GM20000 (cell line): ENCODE measurements around the gene GPC4.

Source experiments
- DNase-seq: peaks from one replicate; pipeline ENCODE4 v3.0.0; 2012; ENCODE audit warnings: low spot score
- TF ChIP-seq, protein P1 (sequence below): IDR thresholded peaks from 2 replicates; pipeline ENCODE4 v1.5.1; 2012; ENCODE audit warnings: mild to moderate bottlenecking, control low read depth; ENCODE audit errors: extremely low read depth, missing control alignments

GPC4 gene

DNA sequence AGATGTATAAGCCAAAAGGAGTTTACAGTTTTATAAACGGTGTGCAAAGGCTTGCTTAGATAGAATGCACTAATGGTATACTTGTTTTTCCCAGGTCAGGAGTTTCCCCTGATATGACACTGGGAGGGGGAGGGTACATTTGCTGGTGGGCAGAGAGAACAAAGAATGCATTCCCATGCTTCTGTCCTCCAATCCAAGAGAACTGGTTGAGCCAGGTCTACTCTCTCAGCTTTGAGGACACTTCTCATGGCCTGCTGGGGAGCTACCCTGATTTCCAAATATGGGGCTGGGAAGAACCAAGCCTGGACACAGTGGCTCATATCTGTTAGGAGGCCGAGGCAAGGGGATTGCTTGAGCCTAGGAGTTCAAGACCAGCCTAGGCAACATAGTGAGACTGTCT is 3.3 kb upstream of the GPC4 start:
- TF ChIP-seq, protein P1, sequence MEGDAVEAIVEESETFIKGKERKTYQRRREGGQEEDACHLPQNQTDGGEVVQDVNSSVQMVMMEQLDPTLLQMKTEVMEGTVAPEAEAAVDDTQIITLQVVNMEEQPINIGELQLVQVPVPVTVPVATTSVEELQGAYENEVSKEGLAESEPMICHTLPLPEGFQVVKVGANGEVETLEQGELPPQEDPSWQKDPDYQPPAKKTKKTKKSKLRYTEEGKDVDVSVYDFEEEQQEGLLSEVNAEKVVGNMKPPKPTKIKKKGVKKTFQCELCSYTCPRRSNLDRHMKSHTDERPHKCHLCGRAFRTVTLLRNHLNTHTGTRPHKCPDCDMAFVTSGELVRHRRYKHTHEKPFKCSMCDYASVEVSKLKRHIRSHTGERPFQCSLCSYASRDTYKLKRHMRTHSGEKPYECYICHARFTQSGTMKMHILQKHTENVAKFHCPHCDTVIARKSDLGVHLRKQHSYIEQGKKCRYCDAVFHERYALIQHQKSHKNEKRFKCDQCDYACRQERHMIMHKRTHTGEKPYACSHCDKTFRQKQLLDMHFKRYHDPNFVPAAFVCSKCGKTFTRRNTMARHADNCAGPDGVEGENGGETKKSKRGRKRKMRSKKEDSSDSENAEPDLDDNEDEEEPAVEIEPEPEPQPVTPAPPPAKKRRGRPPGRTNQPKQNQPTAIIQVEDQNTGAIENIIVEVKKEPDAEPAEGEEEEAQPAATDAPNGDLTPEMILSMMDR: no peak

DNA sequence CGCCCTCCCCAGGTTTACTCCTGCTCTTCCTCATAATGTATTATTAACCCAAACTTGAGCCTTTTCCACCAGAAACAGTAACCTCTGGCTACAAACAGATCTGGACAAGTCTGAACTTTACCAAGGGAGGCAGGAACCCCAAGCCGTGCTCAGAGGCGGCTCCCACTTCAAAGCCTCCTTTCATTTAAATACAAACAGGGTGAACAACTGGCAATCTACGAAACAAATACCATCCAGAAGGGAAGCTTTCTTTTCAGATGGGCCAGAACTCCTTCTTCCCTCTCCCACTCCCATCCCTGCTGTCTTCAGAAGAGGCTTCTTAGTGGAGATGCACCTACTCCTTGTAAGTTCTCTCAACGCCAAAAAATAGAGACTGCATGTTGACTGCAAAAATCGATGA is 2.1 kb upstream of the GPC4 start:
- no peak for DNase-seq
- TF ChIP-seq, protein P1: no peak

More for the DNA sequence above, 3.3 kb upstream of the GPC4 start:
- no peak for DNase-seq

DNA sequence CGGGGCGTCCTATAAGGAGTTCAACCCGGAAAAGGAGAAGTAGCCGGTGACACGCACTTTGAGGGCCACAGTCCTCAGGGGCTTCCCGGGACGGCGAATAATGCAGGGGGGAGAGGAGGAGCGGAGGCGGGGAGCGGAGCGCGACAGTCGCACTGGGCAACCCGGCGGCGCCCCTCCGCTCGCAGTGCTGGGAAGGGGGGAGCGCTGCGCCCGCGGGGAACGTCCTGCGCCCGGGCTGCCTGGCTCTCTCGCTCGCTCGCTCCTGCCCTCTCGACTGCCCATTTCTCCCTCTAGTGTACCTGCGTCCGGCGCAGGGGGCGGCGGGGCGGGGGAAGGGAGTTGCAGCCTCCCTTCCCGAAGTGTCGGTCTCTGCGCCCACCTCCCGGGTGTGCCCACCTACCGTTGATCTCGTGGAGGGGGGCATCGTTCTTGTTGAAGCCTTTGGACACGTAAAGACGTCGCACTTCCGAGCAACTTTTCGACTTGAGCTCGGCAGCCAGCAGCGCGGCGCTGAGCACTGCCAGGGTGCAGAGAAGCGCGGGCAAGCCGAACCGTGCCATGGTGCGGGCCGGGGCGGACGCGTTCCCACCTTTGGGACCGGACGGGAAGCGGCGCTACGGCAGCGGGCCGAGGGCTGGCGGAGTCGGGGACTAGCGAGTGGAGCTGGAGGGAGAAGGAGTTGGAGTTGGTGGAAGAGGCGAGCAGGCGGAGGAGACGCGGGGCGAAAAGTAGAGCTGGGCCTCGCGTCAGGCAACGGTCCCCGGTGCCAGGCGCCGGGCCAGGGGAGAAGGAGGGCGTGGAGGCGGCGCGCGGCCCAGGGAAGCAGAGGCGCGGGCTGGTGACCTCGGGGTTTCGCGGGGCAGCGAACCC is 648 bp downstream of the GPC4 start:
- DNase-seq: peak; percentile 24
- TF ChIP-seq, protein P1: no peak

DNA sequence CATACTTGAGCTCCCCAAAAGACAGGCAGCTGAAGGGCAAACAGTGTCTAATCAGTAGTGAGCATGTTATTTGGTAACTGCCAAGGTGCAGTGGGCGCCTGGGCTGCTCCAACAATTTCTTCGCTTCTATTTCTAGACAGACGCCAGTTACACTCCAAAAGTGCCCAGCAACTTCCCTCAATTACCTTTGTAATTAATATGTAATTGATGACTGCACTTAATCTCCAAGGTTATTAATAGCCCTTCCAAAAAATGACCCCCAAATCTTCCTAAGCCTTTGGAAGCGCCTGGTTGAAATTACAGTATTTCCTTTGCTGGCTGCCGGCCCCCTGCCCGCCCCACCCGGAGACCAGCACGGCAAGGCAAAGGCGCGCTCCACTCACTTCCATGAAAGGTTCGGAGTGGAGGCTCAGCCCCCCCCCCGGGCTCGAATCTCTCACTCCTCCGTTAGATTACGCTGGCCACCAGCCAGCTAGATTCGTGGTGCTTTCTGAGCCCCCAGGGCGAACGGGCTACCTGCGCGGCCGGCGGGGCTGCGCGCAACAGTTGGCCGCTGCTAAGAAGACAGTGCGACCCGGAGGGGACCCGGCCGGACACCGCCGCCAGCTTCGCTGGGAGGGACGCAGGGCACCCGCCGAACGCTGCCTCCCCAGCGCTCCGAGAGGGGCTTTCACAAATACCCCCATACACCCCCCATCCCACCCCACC is 1.9 kb downstream of the GPC4 start:
- TF ChIP-seq, protein P1: no peak
- DNase-seq: no peak

DNA sequence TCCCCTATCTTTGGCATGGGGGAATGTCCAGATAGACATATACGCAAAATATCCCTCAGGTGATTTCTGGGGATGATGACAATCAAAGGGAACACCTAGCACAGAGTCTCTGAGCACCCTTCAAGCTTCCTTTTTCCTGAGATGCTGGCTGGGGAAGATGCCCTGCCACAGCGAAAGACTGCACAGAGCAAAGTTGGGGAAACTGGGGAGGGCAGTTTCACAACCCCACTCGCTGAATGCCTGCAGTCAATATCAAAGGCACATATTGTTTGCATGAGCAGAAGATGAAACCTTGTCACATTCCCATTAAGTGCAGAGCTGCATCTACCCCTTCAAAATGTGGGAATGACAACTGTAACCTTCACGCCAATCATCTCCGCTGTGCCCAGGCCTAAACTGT is 2.6 kb downstream of the GPC4 start:
- no peak for DNase-seq
- TF ChIP-seq, protein P1: no peak

DNA sequence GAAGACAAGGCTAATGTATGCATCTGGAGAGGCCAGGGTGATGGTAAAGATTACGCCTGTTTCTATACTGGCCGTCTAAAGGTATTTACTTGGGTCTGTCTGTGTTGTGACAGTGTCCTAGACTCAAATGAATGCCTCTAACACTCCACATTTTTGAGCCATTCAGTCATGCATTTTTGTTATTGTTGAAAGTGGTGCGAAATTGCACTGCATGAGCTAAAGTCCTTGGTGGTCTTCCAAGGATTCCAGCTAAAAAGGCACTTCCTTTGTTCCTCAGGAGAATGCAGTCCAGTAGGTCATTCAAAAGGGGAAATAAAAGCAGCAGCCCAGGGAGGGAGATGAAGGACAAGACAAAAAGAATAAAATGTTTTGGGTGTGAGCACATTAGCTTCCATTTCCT is 3.0 kb downstream of the GPC4 start:
- DNase-seq: no peak
- TF ChIP-seq, protein P1: no peak

DNA sequence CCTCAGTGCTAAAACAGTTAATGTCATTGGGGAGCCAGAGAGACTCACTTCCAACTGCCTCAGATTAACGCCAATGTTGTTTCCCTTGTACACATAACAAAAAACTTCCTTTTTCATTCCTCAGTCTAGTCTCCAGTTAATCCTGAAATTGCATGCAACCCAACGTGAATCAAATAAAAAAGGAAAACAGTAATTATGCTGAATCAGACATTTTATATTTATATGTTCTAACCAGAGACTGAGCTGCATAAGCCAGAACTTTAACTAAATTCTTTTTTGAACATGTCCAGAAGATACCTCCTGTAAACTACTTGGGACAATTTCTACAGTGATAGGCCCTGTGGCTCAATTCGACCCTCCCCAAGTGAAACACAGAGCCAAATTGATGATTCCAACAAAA is 4.7 kb downstream of the GPC4 start:
- TF ChIP-seq, protein P1: no peak
- no peak for DNase-seq
